ENCODE results near the gene PPAN.
A peak's percentile ranks its signal among the peaks of the same experiment; 100 is the strongest.

PPAN gene

DNA sequence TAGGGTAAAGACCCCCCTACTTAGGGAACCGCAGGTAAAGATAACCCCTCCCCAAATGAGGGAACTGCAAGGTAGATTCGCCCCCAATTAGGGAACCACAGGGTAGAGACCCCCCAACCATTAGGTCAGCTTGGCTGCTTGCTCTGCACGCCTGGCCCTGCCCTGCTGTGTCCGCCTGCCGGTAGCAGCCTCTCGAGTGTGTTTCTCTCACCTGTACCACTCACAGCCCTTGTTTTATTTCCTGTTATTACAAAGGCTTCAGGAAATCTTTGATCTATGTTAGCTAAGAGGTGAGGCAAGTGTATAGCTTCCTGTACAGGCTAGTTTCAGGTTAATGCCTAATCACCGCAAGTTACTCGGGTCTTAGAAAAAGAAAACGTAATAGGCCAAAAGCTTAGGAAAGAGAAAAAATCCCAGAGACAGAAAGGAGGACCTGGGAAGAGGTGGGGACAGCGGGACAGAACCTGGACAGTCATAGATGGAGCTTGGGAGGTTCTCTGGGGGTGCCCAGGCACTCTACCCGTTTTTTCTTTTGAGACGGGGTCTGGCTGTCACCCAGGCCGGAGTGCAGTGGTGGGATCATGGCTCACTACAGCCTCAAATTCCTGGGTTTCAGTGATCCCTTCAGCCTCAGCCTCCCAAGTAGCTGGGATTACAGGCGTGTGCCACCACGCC is 36.7 kb downstream of the PPAN start:
- DNase-seq = peak; percentile 41

DNA sequence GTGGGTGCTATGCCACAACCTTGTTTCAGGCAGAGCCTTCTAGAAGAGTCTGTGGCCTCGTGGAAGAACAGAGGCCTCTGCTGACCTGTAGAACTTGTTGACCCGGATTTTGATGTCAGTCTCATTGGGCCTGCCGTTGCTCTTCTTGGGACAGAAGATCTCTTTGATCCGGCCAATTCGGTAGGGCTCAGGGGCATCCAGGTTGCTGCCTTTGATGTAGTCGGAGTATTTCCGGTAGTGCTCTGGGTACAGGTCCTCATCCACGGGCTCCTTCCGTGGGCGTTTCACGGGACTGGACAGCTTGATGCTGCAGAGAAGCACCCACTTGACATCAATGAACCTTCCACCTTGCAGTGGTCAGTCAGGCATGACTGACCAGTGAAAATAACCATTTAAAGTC is 37.5 kb downstream of the PPAN start:
- DNase-seq = no peak

DNA sequence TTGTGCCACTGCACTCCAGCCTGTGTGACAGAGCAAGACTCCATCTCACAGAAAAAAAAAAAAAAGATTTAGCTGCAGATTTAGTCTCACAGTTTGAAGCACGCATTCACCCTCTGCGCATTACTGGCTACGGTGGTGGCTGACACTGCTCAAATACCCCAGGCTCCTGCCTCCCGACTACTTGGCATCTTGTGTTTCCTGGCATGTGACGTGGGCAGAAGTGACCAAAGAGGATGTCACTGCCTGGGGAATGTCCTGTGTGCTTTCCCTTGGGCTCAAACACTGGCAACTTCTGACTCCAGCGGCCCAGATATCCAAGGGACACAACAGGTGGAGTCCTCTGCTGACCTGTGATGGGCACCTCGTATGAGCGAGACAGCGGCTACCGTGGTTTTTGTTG is 38.2 kb downstream of the PPAN start:
- no peak for DNase-seq

DNA sequence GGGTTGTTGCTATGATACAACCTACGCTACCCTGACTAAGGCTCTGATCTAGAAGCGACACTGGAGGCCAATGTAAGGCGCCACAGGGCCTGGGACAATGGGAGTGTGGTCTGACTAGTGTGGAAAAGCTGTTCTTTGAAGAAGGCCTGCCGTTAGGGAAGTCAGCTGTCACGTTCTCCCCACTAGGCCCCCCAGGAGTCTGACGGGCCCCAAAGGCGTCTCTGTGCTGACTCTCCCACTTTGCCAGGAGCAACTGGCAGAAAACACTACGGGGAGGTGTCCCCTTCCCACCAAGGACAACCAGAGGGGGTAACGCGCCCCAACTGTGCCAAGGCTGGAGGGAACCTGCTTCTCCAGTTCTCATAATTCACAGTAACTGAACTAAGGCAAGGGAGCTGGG is 38.9 kb downstream of the PPAN start:
- DNase-seq = no peak

DNA sequence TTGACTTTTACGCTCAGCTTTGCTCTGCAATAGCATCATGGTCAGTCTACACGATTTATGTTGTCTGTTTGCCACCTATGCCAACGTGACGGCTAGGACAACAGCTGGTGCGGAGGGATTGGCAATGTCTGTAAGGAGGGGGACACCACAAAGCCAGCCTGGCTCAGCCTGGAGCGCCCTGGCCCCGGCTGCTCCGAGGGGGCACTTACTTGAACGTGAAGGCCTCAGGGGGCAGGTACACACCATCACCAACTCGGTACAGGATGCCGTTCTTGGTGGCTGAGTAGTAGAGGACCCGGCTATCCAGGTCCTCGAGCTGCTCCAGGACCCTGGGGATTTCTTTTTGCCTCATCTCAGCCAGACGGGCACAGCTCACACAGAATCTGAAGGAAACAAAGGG is 40.0 kb downstream of the PPAN start:
- DNase-seq = no peak

DNA sequence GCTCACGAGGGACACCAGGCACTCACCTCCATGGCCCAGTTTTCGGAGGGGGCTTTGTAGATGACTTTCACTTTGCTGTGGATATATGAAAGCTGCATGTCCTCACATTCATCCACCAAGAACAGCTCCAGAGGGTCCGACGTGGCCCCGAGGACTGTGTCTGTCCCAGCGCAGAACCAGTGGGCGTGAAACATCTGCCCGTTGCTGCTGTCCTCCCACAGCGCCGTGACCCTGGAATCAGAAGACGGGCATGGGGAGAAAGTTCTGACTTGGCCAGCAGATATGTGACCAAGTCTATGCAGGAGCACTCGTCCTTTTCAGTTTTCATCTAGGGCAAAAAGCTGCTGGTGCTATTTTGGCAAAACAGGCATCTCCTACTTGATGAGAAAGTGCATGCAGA is 43.3 kb downstream of the PPAN start:
- DNase-seq = no peak

DNA sequence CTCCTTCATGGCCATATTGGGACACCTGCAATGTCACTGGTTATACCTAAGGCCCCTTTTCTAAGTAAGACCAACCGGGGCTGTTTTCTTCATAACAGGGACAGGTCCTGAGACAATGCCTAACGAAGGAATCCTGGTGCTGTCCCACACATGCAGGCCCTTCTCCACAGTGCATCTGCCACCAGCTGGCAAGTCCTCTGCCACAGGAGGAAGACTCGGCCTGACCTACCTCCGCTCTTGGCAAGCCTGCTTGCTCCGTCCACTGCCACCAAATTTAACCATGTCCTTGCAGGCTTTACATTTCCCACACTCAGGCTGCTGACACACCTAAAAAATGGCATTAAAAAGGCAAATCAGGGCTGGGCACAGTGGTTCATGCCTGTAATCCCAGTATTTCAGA is 45.4 kb downstream of the PPAN start:
- no peak for DNase-seq

DNA sequence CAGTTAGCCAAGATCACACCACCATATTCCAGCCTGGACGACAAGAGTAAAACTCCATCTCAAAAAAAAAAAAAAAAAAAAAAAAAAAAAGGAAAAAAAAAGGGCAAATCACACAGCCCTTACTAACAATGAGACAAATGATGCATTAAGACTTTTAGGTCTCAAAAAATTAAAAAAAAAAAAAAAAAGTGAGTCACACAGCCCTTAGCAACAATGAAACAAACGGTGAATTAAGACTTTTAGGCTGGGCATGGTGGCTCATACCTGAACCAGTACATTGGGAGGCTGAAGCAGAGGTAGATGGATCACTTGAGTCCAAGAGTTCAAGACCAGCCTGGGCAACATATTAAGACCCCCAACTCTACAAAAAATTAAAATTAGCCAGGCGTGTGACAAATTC is 45.9 kb downstream of the PPAN start:
- peak; percentile 12 for DNase-seq

DNA sequence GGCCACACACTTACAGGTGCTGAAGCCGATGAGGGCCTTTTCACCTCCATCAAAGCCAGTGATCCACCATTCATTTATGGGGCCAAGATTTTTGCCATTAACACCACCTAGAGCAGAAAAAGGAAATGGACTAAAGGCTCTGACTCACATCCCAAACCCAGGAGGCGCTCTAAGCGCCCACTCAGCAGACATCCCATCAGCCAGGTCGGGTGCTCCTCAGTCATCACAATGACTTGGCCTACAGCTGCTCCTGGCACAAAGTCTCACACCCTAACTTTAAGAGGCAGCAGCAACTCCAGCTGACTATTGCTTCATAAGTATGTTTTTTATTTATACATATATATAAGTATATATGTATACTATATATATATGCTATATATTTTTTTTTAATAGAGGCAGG is 49.7 kb downstream of the PPAN start:
- DNase-seq = peak; percentile 15

DNA sequence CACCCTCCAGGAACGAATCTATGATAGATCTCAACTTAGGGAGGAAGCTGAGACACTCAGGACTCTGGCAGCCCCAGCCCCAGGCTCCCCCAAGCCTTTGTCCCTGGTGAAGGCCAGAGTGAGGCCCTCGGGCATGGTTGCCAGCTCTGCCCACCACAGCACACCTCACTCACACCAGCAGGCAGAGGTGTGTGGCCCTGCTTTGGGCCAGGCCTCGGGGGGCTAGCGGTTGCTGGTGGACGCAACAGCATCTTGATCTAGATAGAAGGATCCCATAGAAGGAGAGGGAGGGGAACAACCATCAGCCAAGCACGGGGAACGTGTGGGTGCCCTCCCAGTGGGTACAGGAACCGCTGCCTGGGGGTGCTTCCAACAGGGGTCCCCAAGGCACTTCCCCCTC is 51.9 kb downstream of the PPAN start:
- DNase-seq = no peak

DNA sequence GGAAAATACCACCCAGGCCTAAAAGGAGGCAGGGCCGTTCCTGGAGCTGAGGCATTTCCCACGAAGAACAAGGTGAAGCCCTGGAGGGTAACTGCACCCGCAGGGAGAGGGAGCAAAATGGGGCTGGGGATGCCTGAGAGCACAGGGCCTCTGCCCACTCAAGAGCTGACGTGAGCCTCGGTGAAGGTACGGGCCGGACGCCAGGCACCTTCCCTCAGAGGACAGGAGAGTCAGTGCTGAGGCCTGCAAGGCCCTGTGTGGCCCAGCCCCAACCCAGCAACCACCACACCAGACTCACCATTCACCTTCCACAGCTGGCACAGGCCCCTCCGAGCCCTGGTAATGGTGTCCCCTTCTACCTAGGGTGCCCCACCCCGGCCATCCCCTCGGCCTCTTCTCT is 52.3 kb downstream of the PPAN start:
- DNase-seq = no peak

DNA sequence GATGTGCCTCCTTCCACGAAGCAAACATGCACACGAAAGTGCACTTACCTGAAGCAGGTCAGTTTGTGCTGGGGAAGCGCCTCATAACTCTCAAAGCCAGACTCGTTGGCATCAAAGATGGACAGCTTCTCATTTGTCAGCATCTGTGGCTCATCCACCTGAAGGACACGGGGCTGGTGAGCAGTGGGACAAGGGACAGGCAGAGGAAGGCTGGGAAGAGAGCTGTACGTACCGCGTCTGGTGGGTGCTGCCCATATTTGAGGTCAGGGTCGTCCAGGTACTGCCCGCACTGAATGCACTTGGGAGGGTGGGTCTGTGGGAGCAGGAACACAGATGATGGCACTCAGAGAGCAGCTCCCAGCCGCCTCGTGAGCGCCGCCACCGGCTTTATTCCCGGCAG is 53.4 kb downstream of the PPAN start:
- DNase-seq = no peak

Measured in DMS53 (cell line).